Lower leg skin (tissue), 4 donors: ENCODE data around the gene TRIM49C. TPM values are rescaled to one million over a fixed set of nuclear protein-coding genes. Genes with fewer than 3 reads are reported as not detected.
"Not testable (repeated sequence)": the region's sequence is repeated elsewhere in the genome, so short reads cannot be mapped to it uniquely, and the experiment has no call there.

Source experiments
- DNase-seq, 2 donors: peaks; one replicate each; pipeline ENCODE4 v3.0.0-alpha.2; 2019; ENCODE audit warnings: low spot score in 2 of 2
- H3K4me3 ChIP-seq: fragments of 200-600 bp; sonication (generic); 2 replicates; pipeline ENCODE4 v1.5.1; 2017; ENCODE audit warnings: mild to moderate bottlenecking, low read depth; ENCODE audit not compliant: poor library complexity, severe bottlenecking
- WGBS, 2 donors: methylation state at CpG; one replicate each; pipeline ENCODE4 v1.1.5; 2018; 5-methylcytosine and 5-hydroxymethylcytosine counted together
- intact Hi-C: fragments of 100-400 bp; cut with DNase I; formaldehyde crosslinking; loops from one replicate; pipeline ENCODE4 v1.15.0; 2023; ENCODE audit warnings: low total_unique reads
- total RNA-seq, 4 donors: library from RNA; depleted of rRNA; stranded (reverse); fragments of >200 nt; gene quantifications; one replicate each; pipeline ENCODE4 v1.1.0, GENCODE V29; 2016

The TRIM49C gene, protein sequence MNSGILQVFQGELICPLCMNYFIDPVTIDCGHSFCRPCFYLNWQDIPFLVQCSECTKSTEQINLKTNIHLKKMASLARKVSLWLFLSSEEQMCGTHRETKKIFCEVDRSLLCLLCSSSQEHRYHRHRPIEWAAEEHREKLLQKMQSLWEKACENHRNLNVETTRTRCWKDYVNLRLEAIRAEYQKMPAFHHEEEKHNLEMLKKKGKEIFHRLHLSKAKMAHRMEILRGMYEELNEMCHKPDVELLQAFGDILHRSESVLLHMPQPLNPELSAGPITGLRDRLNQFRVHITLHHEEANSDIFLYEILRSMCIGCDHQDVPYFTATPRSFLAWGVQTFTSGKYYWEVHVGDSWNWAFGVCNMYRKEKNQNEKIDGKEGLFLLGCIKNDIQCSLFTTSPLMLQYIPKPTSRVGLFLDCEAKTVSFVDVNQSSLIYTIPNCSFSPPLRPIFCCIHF
- not detected for total RNA-seq

DNA sequence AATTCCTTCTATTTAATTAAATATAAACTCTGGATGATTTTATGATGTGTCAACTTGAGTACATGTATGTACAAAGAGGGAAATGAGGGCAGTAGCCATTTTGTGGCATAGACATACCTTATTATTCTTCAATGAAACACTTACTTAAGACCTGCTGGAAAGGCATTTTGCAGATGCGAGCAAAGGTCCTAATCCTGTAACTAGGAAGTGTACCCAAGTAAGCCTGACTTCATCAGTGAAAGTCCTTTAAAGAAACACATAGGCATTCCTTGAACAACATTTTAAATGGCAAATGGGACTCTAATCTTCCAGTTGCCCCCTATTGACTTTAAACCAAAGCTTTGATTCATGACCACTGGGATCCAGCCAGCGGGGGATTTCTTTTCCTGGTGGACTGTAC is at the start of gene TRIM49C:
TRIM49C (plus strand) TSS at position 301 of the 400 bp plus-strand sequence. CDS start 4,106 bp downstream, outside the sequence.
- DNase-seq, H3K4me3 ChIP-seq, intact Hi-C loops: not testable (repeated sequence)
- 75 to 94% methylated on average over 2 of the region's 2 CpGs for WGBS, 2 donors

DNA sequence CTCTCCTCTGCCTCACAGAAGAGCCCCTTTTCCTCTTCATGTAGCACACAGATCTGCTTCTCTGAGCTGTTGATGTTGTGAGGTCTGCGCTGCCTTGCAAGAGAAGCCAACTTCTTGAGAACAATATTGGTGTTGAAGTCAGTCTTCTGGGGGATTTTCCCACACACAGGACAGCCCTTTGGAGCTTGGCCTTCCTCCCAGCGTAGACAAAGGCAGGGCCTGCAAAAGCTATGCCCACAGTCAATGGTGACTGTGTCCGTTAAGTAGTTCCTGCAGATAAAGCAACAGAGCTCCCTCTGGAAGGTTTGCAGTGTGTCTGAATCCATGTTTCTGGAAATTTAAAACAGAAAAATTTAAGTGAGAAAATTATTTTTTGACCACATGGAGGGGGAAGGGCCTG is 6.7 kb upstream of the TRIM49C start:
- intact Hi-C loops, DNase-seq, H3K4me3 ChIP-seq: not testable (repeated sequence)
- WGBS, 2 donors = 80% methylated on average over 1 of the region's 3 CpGs; no CpG with 5 or more reads in 1 of the 2 donors

DNA sequence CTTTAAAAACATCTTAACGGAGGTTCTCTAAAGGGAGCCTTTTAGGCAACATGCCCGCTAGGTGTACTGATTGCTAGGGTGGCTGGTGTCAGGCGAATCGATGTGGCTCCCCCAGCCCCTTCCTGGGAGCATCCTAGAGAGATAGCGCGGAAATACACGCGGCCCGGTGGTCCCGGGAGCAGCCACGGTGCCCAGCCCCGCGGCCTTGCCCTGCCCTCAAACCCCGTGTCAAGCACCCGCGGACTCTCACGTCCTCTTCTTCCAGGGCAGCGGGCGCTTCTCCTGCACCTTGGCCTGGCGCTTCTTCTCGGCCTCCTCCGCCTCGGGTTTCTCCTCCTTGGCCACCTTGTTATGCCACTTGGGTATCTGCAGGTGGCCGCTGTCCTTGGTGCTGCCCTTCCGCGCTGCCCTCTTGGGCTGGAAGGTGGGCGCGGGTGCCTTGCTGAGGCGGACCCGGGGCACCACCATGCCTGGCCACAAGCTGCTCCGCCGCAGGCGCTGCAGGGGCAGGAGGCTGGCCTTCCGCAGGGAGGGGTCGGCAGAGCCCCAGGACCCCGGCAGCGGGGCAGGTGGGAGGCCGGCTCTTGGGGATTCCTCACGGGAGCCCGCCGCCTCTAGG is 20.8 kb downstream of the TRIM49C start:
- H3K4me3 ChIP-seq, intact Hi-C loops, DNase-seq: not testable (repeated sequence)
- WGBS, 2 donors = 44% methylated on average over 15 of the region's 41 CpGs; no CpG with 5 or more reads in 1 of the 2 donors

DNA sequence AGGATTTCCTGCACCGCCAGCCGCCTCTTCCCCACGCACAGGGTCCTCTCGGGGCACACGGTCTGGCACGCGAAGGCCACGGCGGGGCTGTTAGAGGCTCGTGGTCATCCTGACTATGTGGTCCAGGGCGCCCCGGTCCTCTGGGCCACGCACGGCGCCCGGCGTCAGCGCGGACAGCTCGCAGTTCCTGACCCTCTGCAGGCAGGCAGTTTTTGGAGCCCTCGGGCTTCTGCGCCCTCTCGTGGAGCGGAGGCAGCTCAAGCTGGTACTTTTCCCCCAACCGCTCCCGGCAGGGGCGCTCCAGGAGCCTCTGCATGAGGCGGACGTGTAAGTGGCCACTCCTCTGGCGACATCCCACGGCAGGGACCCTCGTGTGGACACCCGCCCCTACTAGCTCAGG is 21.4 kb downstream of the TRIM49C start:
- intact Hi-C loops, H3K4me3 ChIP-seq, DNase-seq: not testable (repeated sequence)
- WGBS, 2 donors = 0% methylated on average over 1 of the region's 33 CpGs; no CpG with 5 or more reads in 1 of the 2 donors

DNA sequence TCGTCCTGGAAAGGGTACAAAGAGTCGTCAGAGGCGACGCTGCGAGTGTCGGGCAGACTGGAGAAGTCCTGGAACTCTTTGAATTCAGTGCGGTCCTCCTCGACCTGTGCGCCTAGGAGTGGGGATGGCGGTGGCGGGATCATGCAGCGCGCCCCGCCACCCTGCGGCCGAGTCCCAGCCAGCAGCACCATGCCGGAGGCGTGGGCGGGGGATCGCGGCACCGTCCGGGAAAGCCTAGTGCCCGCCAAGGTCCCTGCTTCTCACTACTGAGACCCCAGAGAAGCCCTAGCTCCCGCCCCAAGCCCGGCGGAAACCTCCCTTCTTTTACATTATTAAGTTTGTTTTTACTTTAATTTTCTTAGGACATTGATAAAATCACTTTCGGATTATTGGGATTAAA is 22.6 kb downstream of the TRIM49C start:
- WGBS, 2 donors = 22 to 45% methylated on average over 11 to 21 of the region's 28 CpGs
- intact Hi-C loops, DNase-seq, H3K4me3 ChIP-seq: not testable (repeated sequence)

DNA sequence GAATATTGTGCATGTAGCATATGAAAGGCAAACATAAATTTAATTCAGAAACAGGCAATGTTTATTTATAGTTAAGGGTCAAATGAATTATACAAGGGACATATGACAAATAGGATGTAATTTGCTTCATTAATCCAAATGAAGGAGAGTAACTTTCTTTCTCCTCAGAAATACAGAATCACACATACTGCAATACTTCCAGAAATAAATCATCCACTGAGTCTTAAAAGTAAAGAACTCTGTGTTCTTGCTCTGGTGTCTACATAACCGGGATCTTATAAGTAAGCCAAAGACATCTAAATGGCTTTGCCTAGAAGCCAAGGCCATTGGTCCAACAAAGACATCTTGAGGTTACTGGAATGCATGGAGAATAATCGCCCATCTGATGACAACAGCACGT is 54.7 kb downstream of the TRIM49C start, which contains the start of gene UBTFL1:
UBTFL1 (plus strand) TSS at position 301 of the 400 bp plus-strand sequence; CDS start at position 301, 0 bp downstream.
- 82% methylated on average over 2 of the region's 3 CpGs; no CpG with 5 or more reads in 1 of the 2 donors for WGBS, 2 donors
- DNase-seq, H3K4me3 ChIP-seq, intact Hi-C loops: not testable (repeated sequence)

DNA sequence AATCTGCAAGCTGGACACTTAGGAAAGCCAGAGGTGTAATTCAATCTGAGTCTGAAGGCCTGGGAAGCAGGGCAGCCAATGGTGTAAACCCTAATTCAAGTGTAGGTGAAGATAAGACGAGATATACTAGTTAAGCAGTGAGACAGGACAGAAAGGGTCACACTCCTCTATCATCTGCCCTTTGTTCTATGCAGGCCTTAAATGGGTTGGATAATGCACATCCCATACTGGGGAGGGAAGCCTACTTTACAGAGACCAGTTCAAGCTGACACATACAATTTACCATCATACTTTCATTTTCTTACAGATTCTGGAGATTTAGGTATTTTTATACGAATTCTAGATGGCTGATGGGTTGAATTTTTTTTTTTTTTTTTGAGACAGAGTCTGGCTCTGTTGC is 57.8 kb downstream of the TRIM49C start:
- intact Hi-C loops, DNase-seq, H3K4me3 ChIP-seq: not testable (repeated sequence)
- WGBS, 2 donors = 56 to 58% methylated on average over 2 of the region's 2 CpGs

Other genes starting within 250 kb of the TRIM49C start
- gene TRIM49, start 222.5 kb upstream of the TRIM49C start, total RNA-seq = not detected
- gene TRIM64B, start 152.6 kb upstream of the TRIM49C start, total RNA-seq = not detected
- not detected for gene TRIM49D1, start 108.9 kb upstream of the TRIM49C start, total RNA-seq
- gene TRIM49D2, start 107.0 kb upstream of the TRIM49C start, total RNA-seq = not detected
- not detected for gene TRIM64, start 65.1 kb upstream of the TRIM49C start, total RNA-seq
- not detected for gene UBTFL1, start 54.8 kb downstream of the TRIM49C start, total RNA-seq
- gene NAALAD2, start 103.6 kb downstream of the TRIM49C start, total RNA-seq = under 1 TPM; 0.11 to 0.49 (median 0.30) TPM
- 10 to 100 TPM; 18.8 to 29.8 (median 23.3) TPM for gene CHORDC1, start 191.9 kb downstream of the TRIM49C start, total RNA-seq